ENCODE measurements around the gene IRX1.

GRCh38 chr5:3615829-3616228 is 20.2 kb downstream of the IRX1 start:
- TF ChIP-seq CTCF (IDR thresholded peaks at IDR 0.05) (no peak), POLR2A (IDR thresholded peaks at IDR 0.05) (no peak)
